BLaER1 (cell line): ENCODE measurements around the gene PREPL.

Experiments
- H3K27ac ChIP-seq: shearing (Covaris generic); formaldehyde crosslinking; 2 replicates; pipeline ENCODE4 v1.8.1; 2022
- H3K27me3 ChIP-seq: shearing (Covaris generic); formaldehyde crosslinking; 2 replicates; pipeline ENCODE4 v1.8.1; 2022
- H3K36me3 ChIP-seq: shearing (Covaris generic); formaldehyde crosslinking; 2 replicates; pipeline ENCODE4 v1.8.1; 2022
- H3K4me1 ChIP-seq: shearing (Covaris generic); formaldehyde crosslinking; 2 replicates; pipeline ENCODE4 v1.8.1; 2022
- H3K4me2 ChIP-seq: shearing (Covaris generic); formaldehyde crosslinking; 2 replicates; pipeline ENCODE4 v1.8.1; 2022
- H3K4me3 ChIP-seq: shearing (Covaris generic); formaldehyde crosslinking; 2 replicates; pipeline ENCODE4 v1.8.1; 2022
- H3K9ac ChIP-seq: shearing (Covaris generic); formaldehyde crosslinking; 2 replicates; pipeline ENCODE4 v1.8.1; 2022
- H3K9me3 ChIP-seq: shearing (Covaris generic); formaldehyde crosslinking; 2 replicates; pipeline ENCODE4 v1.8.1; 2022
- H4K20me1 ChIP-seq: shearing (Covaris generic); formaldehyde crosslinking; 2 replicates; pipeline ENCODE4 v1.8.1; 2022
- Cebpa-rat ChIP-seq: shearing (Covaris generic); IDR thresholded peaks from 2 replicates; pipeline ENCODE4 v1.8.1; 2022

Gene PREPL

GRCh38 chr2:44301111-44301510 is 60.2 kb downstream of the PREPL start:
- Histone ChIP-seq H4K20me1 (no peaks in the 10 kb centered on the region), H3K27ac (no peak overlapping the region), H3K36me3 (no peaks in the 10 kb centered on the region), H3K4me1 (peaks cover 6% of the 10 kb centered on the region), H3K9ac (no peak overlapping the region), H3K9me3 (no peaks in the 10 kb centered on the region), H3K4me3 (no peak overlapping the region), H3K4me2 (no peak overlapping the region), H3K27me3 (no peaks in the 10 kb centered on the region)
- no peak for TF ChIP-seq Cebpa-rat

GRCh38 chr2:44299635-44300034 is 61.7 kb downstream of the PREPL start:
- no peak for TF ChIP-seq Cebpa-rat
- H3K4me3 ChIP-seq = no peak overlapping the region
- no peaks in the 10 kb centered on the region for H3K9me3 ChIP-seq
- H4K20me1 ChIP-seq = no peaks in the 10 kb centered on the region
- no peak overlapping the region for H3K9ac ChIP-seq
- H3K36me3 ChIP-seq = no peaks in the 10 kb centered on the region
- H3K4me1 ChIP-seq = peaks cover 13% of the 10 kb centered on the region
- H3K27me3 ChIP-seq = no peaks in the 10 kb centered on the region
- H3K27ac ChIP-seq = no peak overlapping the region
- H3K4me2 ChIP-seq = no peak overlapping the region

GRCh38 chr2:44297431-44297830 is 63.9 kb downstream of the PREPL start:
- H3K27me3 ChIP-seq = no peaks in the 10 kb centered on the region
- H3K36me3 ChIP-seq = no peaks in the 10 kb centered on the region
- no peak overlapping the region for H3K4me3 ChIP-seq
- no peaks in the 10 kb centered on the region for H3K9me3 ChIP-seq
- H4K20me1 ChIP-seq = no peaks in the 10 kb centered on the region
- no peak overlapping the region for H3K9ac ChIP-seq
- H3K27ac ChIP-seq = no peak overlapping the region
- peaks cover 13% of the 10 kb centered on the region for H3K4me1 ChIP-seq
- no peak for TF ChIP-seq Cebpa-rat
- H3K4me2 ChIP-seq = no peak overlapping the region

GRCh38 chr2:44296653-44297052 is 64.6 kb downstream of the PREPL start:
- H3K27ac ChIP-seq = no peak overlapping the region
- no peaks in the 10 kb centered on the region for H3K27me3 ChIP-seq
- no peaks in the 10 kb centered on the region for H4K20me1 ChIP-seq
- H3K9ac ChIP-seq = no peak overlapping the region
- no peak overlapping the region for H3K4me3 ChIP-seq
- H3K4me1 ChIP-seq = peaks cover 13% of the 10 kb centered on the region
- no peak for TF ChIP-seq Cebpa-rat
- no peaks in the 10 kb centered on the region for H3K9me3 ChIP-seq
- H3K36me3 ChIP-seq = no peaks in the 10 kb centered on the region
- H3K4me2 ChIP-seq = peak overlapping the region; percentile 39

- H3K9ac ChIP-seq = no peak overlapping the region
- no peak overlapping the region for H3K4me3 ChIP-seq
- H3K9me3 ChIP-seq = no peaks in the 10 kb centered on the region
- H3K27ac ChIP-seq = no peak overlapping the region
- no peaks in the 10 kb centered on the region for H4K20me1 ChIP-seq
- H3K27me3 ChIP-seq = no peaks in the 10 kb centered on the region
- TF ChIP-seq Cebpa-rat = no peak
- H3K36me3 ChIP-seq = no peaks in the 10 kb centered on the region
- peaks cover 13% of the 10 kb centered on the region for H3K4me1 ChIP-seq
- peak overlapping the region; percentile 39 for H3K4me2 ChIP-seq
Measured at GRCh38 chr2:44295633-44296359, 65.5 kb downstream of the PREPL start.

- Histone ChIP-seq H4K20me1 (no peaks in the 10 kb centered on the region), H3K4me2 (no peak overlapping the region), H3K27ac (no peak overlapping the region), H3K27me3 (no peaks in the 10 kb centered on the region), H3K36me3 (no peaks in the 10 kb centered on the region), H3K4me3 (no peak overlapping the region), H3K4me1 (peaks cover 13% of the 10 kb centered on the region), H3K9me3 (no peaks in the 10 kb centered on the region), H3K9ac (no peak overlapping the region)
- TF ChIP-seq Cebpa-rat = no peak
Measured at GRCh38 chr2:44295113-44295512, 66.2 kb downstream of the PREPL start.

- Histone ChIP-seq H3K27me3 (no peaks in the 10 kb centered on the region), H3K9ac (no peak overlapping the region), H3K27ac (no peak overlapping the region), H3K4me1 (peaks cover 23% of the 10 kb centered on the region), H3K36me3 (no peaks in the 10 kb centered on the region), H3K4me3 (no peak overlapping the region), H3K9me3 (no peaks in the 10 kb centered on the region), H4K20me1 (no peaks in the 10 kb centered on the region), H3K4me2 (no peak overlapping the region)
- no peak for TF ChIP-seq Cebpa-rat
Measured at GRCh38 chr2:44291281-44292248, 69.7 kb downstream of the PREPL start.

- Histone ChIP-seq H3K36me3 (no peaks in the 10 kb centered on the region), H3K4me2 (no peak overlapping the region), H3K9me3 (no peaks in the 10 kb centered on the region), H3K9ac (no peak overlapping the region), H3K27me3 (no peaks in the 10 kb centered on the region), H4K20me1 (no peaks in the 10 kb centered on the region), H3K4me1 (peaks cover 15% of the 10 kb centered on the region), H3K27ac (no peak overlapping the region), H3K4me3 (no peak overlapping the region)
- no peak for TF ChIP-seq Cebpa-rat
Measured at GRCh38 chr2:44290261-44290660, 71.0 kb downstream of the PREPL start.

GRCh38 chr2:44286884-44287638 is 74.2 kb downstream of the PREPL start:
- H3K27me3 ChIP-seq = no peaks in the 10 kb centered on the region

More at GRCh38 chr2:44286884-44287638, 74.2 kb downstream of the PREPL start:
- Histone ChIP-seq H3K36me3 (no peaks in the 10 kb centered on the region), H4K20me1 (no peaks in the 10 kb centered on the region), H3K4me1 (peaks cover 20% of the 10 kb centered on the region), H3K4me3 (no peak overlapping the region), H3K9ac (no peak overlapping the region), H3K9me3 (no peaks in the 10 kb centered on the region), H3K4me2 (peak overlapping the region; percentile 34), H3K27ac (no peak overlapping the region)
- no peak for TF ChIP-seq Cebpa-rat
